Measurements from ENCODE around the gene KRTAP9-7. TPM values are rescaled to one million over a fixed set of nuclear protein-coding genes. Genes with fewer than 3 reads are reported as not detected.
"Not testable (repeated sequence)": the region's sequence is repeated elsewhere in the genome, so short reads cannot be mapped to it uniquely, and the experiment has no call there.

Gene KRTAP9-7, protein sequence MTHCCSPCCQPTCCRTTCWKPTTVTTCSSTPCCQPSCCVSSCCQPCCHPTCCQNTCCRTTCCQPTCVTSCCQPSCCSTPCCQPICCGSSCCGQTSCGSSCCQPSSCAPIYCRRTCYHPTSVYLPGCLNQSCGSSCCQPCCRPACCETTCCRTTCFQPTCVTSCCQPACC
- not detected for total RNA-seq

DNA sequence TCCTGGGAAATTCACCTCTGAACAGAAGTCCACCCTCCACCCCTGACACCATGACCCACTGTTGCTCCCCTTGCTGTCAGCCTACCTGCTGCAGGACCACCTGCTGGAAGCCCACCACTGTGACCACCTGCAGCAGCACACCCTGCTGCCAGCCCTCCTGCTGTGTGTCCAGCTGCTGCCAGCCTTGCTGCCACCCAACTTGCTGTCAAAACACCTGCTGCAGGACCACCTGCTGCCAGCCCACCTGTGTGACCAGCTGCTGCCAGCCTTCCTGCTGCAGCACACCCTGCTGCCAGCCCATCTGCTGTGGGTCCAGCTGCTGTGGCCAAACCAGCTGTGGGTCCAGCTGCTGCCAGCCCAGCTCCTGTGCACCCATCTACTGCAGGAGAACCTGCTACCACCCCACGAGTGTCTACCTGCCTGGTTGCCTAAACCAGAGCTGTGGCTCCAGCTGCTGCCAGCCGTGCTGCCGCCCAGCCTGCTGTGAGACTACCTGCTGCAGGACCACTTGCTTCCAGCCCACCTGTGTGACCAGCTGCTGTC is at the start of gene KRTAP9-7:
Gene KRTAP9-7, plus strand, starts transcription at position 51 of the 543 bp plus-strand sequence. Its CDS starts 0 bp downstream, at position 51.
- H3K27ac Mint-ChIP-seq; H3K27me3 Mint-ChIP-seq; H3K4me3 Mint-ChIP-seq; DNase-seq; ATAC-seq (ENCODE audit: low read depth); H3K9me3 Mint-ChIP-seq; H3K4me1 Mint-ChIP-seq; POLR2A ChIA-PET; H3K36me3 Mint-ChIP-seq: not testable (repeated sequence)

DNA sequence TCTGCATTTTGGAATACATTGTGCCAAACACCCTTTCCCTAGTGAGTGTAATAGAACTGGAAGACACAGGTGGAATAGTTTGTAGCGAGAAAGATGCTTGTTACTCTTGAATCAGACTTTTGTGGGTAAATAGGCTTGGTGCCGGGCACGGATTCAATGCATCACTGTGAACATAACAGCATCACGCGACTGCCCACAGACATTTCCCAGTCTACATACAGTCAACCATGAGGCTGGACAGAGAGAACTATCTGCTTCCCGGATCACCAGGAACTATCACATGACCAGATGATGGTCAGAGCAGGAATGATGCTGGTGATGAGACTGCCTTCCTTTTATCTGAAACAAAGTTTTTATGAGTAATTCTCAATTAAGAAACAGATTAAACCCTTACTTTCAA is 49.4 kb upstream of the KRTAP9-7 start:
- Mint-ChIP-seq H3K36me3 (no peaks in the 10 kb centered on the region), H3K4me1 (no peaks in the 10 kb centered on the region), H3K9me3 (no peaks in the 10 kb centered on the region), H3K27me3 (peaks cover 5% of the 10 kb centered on the region), H3K27ac (no peak overlapping the region), H3K4me3 (no peak overlapping the region)
- POLR2A ChIA-PET: no interaction called here
- no peak for DNase-seq
- ATAC-seq (ENCODE audit: low read depth): no peak

DNA sequence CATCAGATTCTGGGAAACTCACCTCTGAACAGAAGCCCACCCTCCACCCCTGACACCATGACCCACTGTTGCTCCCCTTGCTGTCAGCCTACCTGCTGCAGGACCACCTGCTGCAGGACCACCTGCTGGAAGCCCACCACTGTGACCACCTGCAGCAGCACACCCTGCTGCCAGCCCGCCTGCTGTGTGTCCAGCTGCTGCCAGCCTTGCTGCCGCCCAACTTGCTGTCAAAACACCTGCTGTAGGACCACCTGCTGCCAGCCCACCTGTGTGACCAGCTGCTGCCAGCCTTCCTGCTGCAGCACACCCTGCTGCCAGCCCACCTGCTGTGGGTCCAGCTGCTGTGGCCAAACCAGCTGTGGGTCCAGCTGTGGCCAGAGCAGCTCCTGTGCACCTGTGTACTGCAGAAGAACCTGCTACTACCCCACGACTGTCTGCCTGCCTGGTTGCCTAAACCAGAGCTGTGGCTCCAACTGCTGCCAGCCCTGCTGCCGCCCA is 48.9 kb upstream of the KRTAP9-7 start, which contains the start of gene KRTAP9-2:
Gene KRTAP9-2, plus strand, starts transcription at position 51 of the 498 bp plus-strand sequence. Its CDS starts 7 bp downstream, at position 58.
- ATAC-seq (ENCODE audit: low read depth); POLR2A ChIA-PET; H3K27me3 Mint-ChIP-seq; H3K4me3 Mint-ChIP-seq; H3K27ac Mint-ChIP-seq; H3K4me1 Mint-ChIP-seq; H3K9me3 Mint-ChIP-seq; H3K36me3 Mint-ChIP-seq; DNase-seq: not testable (repeated sequence)

DNA sequence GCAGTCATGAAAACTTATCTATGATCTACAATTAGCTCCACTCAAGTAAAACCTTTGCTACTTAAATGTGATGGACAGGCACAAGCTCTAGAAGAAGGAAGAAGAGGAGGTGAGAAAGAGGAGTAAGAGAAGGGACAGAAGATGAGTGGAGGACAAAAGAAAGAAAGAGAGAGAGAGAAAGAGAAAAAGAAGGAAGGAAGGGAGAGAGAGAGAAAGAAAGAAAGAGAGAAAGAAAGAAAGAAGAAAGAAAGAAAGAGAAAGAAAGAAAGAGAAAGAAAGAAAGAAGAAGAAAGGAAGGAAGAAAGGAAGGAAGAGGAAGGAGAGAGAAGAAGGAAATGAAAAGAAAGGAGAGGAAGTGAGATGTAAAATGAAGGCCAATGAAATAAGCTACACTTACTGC is 45.4 kb upstream of the KRTAP9-7 start:
- POLR2A ChIA-PET: no interaction called here
- Mint-ChIP-seq H3K27me3 (peaks cover 8% of the 10 kb centered on the region), H3K4me1 (no peaks in the 10 kb centered on the region), H3K4me3 (no peak overlapping the region), H3K9me3 (no peaks in the 10 kb centered on the region), H3K36me3 (no peaks in the 10 kb centered on the region), H3K27ac (no peak overlapping the region)
- no peak for DNase-seq
- no peak for ATAC-seq (ENCODE audit: low read depth)

DNA sequence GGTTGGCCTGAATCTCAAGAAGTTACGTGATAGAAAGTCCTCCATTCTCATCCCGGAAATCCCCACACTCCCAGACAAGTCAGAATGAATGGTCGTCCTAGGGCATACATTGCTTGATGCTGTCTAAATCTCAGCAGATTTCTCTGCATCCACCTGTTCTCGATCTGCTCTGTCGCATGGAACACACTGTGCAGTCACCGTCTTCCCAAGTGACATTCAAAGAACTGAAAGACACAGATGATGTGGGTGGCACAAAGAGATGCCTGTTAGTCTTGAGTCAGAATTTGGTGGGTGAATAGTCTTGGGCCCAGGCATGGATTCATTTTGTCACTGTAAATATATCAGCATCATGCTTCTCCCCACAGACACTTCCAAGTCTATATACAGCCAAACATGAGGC is 43.8 kb upstream of the KRTAP9-7 start:
- POLR2A ChIA-PET: no interaction called here
- DNase-seq (no peak), ATAC-seq (ENCODE audit: low read depth) (no peak)
- H3K27ac Mint-ChIP-seq: no peak overlapping the region
- H3K9me3 Mint-ChIP-seq: no peaks in the 10 kb centered on the region
- no peaks in the 10 kb centered on the region for H3K4me1 Mint-ChIP-seq
- H3K36me3 Mint-ChIP-seq: no peaks in the 10 kb centered on the region
- H3K4me3 Mint-ChIP-seq: no peak overlapping the region
- H3K27me3 Mint-ChIP-seq: peaks cover 12% of the 10 kb centered on the region

DNA sequence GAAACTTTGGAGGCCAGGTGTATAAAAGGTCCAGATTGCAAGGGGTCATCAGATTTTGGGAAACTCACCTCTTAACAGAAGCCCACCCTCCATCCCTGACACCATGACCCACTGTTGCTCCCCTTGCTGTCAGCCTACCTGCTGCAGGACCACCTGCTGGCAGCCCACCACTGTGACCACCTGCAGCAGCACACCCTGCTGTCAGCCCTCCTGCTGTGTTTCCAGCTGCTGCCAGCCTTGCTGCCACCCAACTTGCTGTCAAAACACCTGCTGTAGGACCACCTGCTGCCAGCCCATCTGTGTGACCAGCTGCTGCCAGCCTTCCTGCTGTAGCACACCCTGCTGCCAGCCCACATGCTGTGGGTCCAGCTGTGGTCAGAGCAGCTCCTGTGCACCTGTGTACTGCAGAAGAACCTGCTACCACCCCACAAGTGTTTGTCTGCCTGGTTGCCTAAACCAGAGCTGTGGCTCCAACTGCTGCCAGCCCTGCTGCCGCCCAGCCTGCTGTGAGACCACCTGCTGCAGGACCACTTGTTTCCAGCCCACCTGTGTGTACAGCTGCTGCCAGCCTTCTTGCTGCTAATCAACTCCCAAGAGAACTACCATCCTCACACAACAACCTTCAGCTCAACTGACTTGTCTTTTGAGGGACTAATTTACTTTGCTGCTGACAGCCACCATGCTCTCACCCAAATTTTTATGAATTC is 42.9 kb upstream of the KRTAP9-7 start, which contains the start of gene KRTAP9-3:
Gene KRTAP9-3, plus strand, starts transcription at position 51 of the 707 bp plus-strand sequence. Its CDS starts 53 bp downstream, at position 104.
- DNase-seq; H3K4me3 Mint-ChIP-seq; ATAC-seq (ENCODE audit: low read depth); H3K27ac Mint-ChIP-seq; H3K36me3 Mint-ChIP-seq; H3K9me3 Mint-ChIP-seq; H3K4me1 Mint-ChIP-seq; POLR2A ChIA-PET: not testable (repeated sequence)
- H3K27me3 Mint-ChIP-seq: peaks cover 12% of the 10 kb centered on the region

DNA sequence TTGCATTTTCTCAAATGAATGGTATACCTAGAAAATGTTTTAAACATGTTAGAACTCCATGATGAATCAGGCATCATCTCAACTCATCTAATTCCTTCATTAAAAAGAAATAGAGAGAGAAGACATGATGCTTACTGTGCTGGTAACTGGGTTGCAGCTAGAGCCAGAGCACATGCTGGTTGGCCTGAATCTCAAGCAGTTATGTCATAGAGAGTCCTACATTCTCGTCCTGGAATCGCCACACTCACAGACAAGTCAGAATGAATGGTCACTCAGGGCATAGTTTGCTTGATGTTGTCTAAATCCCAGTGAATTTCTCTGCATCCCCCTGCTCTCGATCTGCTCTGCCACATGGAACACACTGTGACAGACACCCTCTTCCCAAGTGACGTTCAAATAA is 38.4 kb upstream of the KRTAP9-7 start:
- H3K4me1 Mint-ChIP-seq; H3K9me3 Mint-ChIP-seq; H3K27me3 Mint-ChIP-seq; H3K4me3 Mint-ChIP-seq; H3K27ac Mint-ChIP-seq; ATAC-seq (ENCODE audit: low read depth); POLR2A ChIA-PET; DNase-seq; H3K36me3 Mint-ChIP-seq: not testable (repeated sequence)

DNA sequence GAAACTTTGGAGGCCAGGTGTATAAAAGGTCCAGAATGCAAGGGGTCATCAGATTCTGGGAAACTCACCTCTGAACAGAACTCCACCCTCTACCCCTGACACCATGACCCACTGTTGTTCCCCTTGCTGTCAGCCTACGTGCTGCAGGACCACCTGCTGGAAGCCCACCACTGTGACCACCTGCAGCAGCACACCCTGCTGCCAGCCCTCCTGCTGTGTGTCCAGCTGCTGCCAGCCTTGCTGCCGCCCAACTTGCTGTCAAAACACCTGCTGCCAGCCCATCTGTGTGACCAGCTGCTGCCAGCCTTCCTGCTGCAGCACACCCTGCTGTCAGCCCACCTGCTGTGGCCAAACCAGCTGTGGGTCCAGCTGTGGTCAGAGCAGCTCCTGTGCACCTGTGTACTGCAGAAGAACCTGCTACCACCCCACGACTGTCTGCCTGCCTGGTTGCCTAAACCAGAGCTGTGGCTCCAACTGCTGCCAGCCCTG is 37.5 kb upstream of the KRTAP9-7 start, which contains the start of gene KRTAP9-8:
Gene KRTAP9-8, plus strand, starts transcription at position 51 of the 489 bp plus-strand sequence. Its CDS starts 53 bp downstream, at position 104.
- H3K4me3 Mint-ChIP-seq; H3K9me3 Mint-ChIP-seq; H3K27ac Mint-ChIP-seq; DNase-seq; H3K4me1 Mint-ChIP-seq; ATAC-seq (ENCODE audit: low read depth); H3K27me3 Mint-ChIP-seq; POLR2A ChIA-PET; H3K36me3 Mint-ChIP-seq: not testable (repeated sequence)

DNA sequence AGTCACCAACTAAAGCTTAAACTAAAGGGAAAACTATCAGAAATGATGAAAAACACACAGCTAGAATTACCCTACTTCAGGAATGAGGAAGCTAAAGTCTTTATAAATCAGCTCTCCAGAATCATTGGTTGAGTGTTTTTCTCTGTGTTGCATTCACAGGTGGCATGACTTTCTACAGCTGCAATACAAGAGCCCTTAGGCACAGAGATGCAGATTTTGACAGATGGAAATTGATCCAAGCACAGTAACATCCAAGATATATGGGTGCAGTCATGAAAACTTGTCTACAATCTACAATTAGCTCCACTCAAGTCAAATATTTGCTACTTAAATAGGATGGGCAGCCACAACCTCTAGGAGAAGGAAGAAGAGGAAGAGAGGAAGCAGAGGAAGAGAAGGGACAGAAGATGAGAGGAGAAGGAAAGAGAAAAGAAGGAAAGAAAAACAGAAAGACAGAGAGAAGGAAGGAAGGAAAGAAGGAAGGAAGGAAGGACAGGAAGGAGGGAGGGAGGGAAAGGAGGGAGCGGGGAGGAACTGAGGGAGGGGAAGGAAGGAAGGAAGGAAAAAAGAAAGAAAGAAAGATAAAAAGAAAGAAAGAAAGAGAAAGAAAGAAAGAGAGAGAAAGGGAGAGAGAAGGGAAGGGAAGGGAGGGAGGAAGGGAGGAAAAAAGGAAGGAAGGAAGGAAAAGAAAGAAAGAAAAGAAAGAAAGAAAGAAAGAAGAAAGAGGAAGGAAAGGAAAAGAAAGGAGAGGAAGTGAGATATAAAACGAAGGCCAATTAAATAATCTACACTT is 28.3 kb upstream of the KRTAP9-7 start:
- H3K36me3 Mint-ChIP-seq; H3K4me1 Mint-ChIP-seq; H3K27ac Mint-ChIP-seq; H3K4me3 Mint-ChIP-seq; ATAC-seq (ENCODE audit: low read depth); H3K27me3 Mint-ChIP-seq; H3K9me3 Mint-ChIP-seq; POLR2A ChIA-PET; DNase-seq: not testable (repeated sequence)

DNA sequence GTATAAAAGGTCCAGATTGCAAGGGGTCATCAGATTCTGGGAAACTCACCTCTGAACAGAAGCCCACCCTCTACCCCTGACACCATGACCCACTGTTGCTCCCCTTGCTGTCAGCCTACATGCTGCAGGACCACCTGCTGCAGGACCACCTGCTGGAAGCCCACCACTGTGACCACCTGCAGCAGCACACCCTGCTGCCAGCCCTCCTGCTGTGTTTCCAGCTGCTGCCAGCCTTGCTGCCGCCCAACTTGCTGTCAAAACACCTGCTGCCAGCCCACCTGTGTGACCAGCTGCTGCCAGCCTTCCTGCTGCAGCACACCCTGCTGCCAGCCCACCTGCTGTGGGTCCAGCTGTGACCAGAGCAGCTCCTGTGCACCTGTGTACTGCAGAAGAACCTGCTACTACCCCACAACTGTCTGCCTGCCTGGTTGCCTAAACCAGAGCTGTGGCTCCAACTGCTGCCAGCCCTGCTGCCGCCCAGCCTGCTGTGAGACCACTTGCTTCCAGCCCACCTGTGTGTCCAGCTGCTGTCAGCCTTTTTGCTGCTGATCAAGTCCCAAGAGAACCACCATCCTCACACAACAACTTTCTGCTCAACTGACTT is 25.8 kb upstream of the KRTAP9-7 start, which contains the start of gene KRTAP9-4:
Gene KRTAP9-4, plus strand, starts transcription at position 51 of the 604 bp plus-strand sequence. Its CDS starts 34 bp downstream, at position 85.
- H3K27ac Mint-ChIP-seq; DNase-seq; H3K4me1 Mint-ChIP-seq; H3K4me3 Mint-ChIP-seq; ATAC-seq (ENCODE audit: low read depth); H3K36me3 Mint-ChIP-seq; H3K9me3 Mint-ChIP-seq; POLR2A ChIA-PET: not testable (repeated sequence)
- H3K27me3 Mint-ChIP-seq: peaks cover 14% of the 10 kb centered on the region

DNA sequence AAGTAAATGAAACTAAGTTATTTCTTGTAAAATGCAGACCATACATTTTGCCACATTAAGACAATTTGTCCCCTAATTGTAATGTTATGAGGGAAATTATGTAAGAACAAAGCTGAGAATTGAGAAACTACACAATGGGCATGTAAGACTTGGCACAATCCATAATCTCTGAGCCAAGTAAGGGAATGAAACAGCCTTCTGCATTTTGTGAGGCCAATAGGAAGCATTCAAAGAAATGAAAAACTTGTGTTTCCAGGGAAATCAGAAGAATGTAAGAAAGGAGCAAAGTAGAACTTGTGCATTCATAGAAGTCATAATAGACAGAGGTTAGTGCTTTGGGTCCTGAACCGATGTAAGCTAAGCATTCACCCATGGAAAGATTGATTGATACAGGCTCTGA is 24.2 kb upstream of the KRTAP9-7 start:
- Mint-ChIP-seq H3K36me3 (no peaks in the 10 kb centered on the region), H3K9me3 (no peaks in the 10 kb centered on the region), H3K4me3 (no peak overlapping the region), H3K27me3 (peaks cover 14% of the 10 kb centered on the region), H3K4me1 (no peaks in the 10 kb centered on the region), H3K27ac (no peak overlapping the region)
- no peak for DNase-seq
- no peak for ATAC-seq (ENCODE audit: low read depth)
- POLR2A ChIA-PET: no interaction called here

DNA sequence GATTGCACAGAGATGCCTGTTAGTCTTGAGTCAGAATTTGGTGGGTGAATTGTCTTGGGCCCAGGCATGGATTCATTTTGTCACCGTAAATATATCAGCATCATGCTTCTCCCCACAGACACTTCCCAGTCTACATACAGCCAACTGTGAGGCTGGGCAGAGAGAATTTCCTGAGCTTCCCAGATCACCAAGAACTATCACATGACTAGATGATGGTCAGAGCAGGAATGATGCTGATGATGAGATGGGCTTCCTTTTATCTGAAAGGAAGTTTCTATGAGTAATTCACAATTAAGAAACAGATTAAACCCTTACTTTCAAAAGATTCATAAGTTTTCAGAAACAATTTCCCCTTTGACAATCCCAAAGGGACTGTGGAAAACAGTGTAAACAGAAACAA is 20.6 kb upstream of the KRTAP9-7 start:
- Mint-ChIP-seq H3K27me3 (peaks cover 19% of the 10 kb centered on the region), H3K4me1 (no peaks in the 10 kb centered on the region), H3K4me3 (no peak overlapping the region), H3K27ac (no peak overlapping the region), H3K36me3 (no peaks in the 10 kb centered on the region), H3K9me3 (no peaks in the 10 kb centered on the region)
- ATAC-seq (ENCODE audit: low read depth) (no peak), DNase-seq (no peak)
- POLR2A ChIA-PET: no interaction called here
